Neural progenitor cell (in vitro differentiated cells): ENCODE data around the gene ANO7. TPM values are rescaled to one million over a fixed set of nuclear protein-coding genes. Genes with fewer than 3 reads are reported as not detected.

Source experiments
- DNase-seq: peaks from one replicate; pipeline ENCODE4 v3.0.0-alpha.2; 2016; ENCODE audit warnings: low spot score
- H2AFZ ChIP-seq: fragments of 200-600 bp; sonication (generic); replicated peaks from 2 replicates; pipeline ENCODE4 v1.6.1; 2016; ENCODE audit warnings: antibody characterized with exemption
- H3F3A ChIP-seq: fragments of 200-600 bp; sonication (generic); 2 replicates; pipeline ENCODE4 v1.6.1; 2016; ENCODE audit warnings: antibody characterized with exemption, low read depth
- H3K27ac ChIP-seq: fragments of 200-600 bp; sonication (generic); 2 replicates; pipeline ENCODE4 v1.5.1; 2016; ENCODE audit warnings: mild to moderate bottlenecking
- H3K27me3 ChIP-seq: fragments of 200-600 bp; sonication (generic); 2 replicates; pipeline ENCODE4 v1.6.1; 2016; ENCODE audit warnings: mild to moderate bottlenecking, moderate library complexity
- H3K36me3 ChIP-seq: fragments of 200-600 bp; sonication (generic); 2 replicates; pipeline ENCODE4 v1.5.1; 2016
- H3K4me1 ChIP-seq: fragments of 200-600 bp; sonication (generic); 2 replicates; pipeline ENCODE4 v1.6.1; 2016; ENCODE audit warnings: mixed run types
- H3K4me2 ChIP-seq: fragments of 200-600 bp; sonication (generic); 2 replicates; pipeline ENCODE4 v1.6.1; 2016
- H3K4me3 ChIP-seq: fragments of 200-600 bp; sonication (generic); 2 replicates; pipeline ENCODE4 v1.5.1; 2016
- H3K79me2 ChIP-seq: fragments of 200-600 bp; sonication (generic); 2 replicates; pipeline ENCODE4 v1.6.1; 2016; ENCODE audit warnings: low read depth
- H3K9ac ChIP-seq: fragments of 200-600 bp; sonication (generic); 2 replicates; pipeline ENCODE4 v1.6.1; 2016
- H3K9me3 ChIP-seq: fragments of 200-600 bp; sonication (generic); 2 replicates; pipeline ENCODE4 v1.5.1; 2016; ENCODE audit warnings: low read depth
- H4K20me1 ChIP-seq: fragments of 200-600 bp; sonication (generic); 2 replicates; pipeline ENCODE4 v1.6.1; 2016; ENCODE audit warnings: low read depth
- H3K27ac Mint-ChIP-seq: 3 replicates; pipeline ENCODE4 v1.8.0; 2021; ENCODE audit warnings: mixed read lengths
- H3K27me3 Mint-ChIP-seq: 2 replicates; pipeline ENCODE4 v1.8.0; 2022; ENCODE audit warnings: low read depth, mild to moderate bottlenecking, inconsistent platforms, moderate library complexity, mixed read lengths; ENCODE audit not compliant: insufficient read depth
- H3K36me3 Mint-ChIP-seq: 3 replicates; pipeline ENCODE4 v1.8.0; 2021; ENCODE audit warnings: mixed read lengths
- H3K4me1 Mint-ChIP-seq: 3 replicates; pipeline ENCODE4 v1.8.0; 2021; ENCODE audit warnings: mixed read lengths
- H3K4me3 Mint-ChIP-seq: 3 replicates; pipeline ENCODE4 v1.8.0; 2021; ENCODE audit warnings: mild to moderate bottlenecking, moderate library complexity, mixed read lengths
- H3K9me3 Mint-ChIP-seq: 3 replicates; pipeline ENCODE4 v1.8.0; 2020; ENCODE audit warnings: mixed read lengths
- CTCF ChIP-seq: fragments of 200-600 bp; sonication (generic); IDR thresholded peaks from 2 replicates; pipeline ENCODE4 v1.5.1; 2017; ENCODE audit warnings: antibody characterized with exemption, mild to moderate bottlenecking
- EZH2 ChIP-seq: fragments of 200-600 bp; sonication (generic); IDR thresholded peaks from 2 replicates; pipeline ENCODE4 v1.6.1; 2017; ENCODE audit warnings: antibody characterized with exemption, mild to moderate bottlenecking, moderate library complexity
- EZH2phosphoT487 ChIP-seq: fragments of 200-600 bp; sonication (generic); IDR thresholded peaks from 2 replicates; pipeline ENCODE4 v1.6.1; 2017; ENCODE audit warnings: antibody characterized with exemption
- total RNA-seq: library from RNA; depleted of rRNA; stranded (reverse); fragments of >200 nt; gene quantifications from 2 replicates; pipeline ENCODE4 v1.2.3, GENCODE V29; 2015; ENCODE audit warnings: low replicate concordance

Gene ANO7
- total RNA-seq, 1 donor from 2014 or later = not detected

GRCh38 chr2:241161646-241162281 lies 26.7 kb upstream of the ANO7 start:
- no peaks in the 10 kb centered on the region for H3K4me1 ChIP-seq
- Mint-ChIP-seq H3K4me1 (peaks cover 9% of the 10 kb centered on the region), H3K4me3 (no peak overlapping the region), H3K36me3 (peaks cover 8% of the 10 kb centered on the region), H3K9me3 (no peaks in the 10 kb centered on the region), H3K27ac (no peak overlapping the region), H3K27me3 (no peaks in the 10 kb centered on the region)
- DNase-seq = no peak
- H3F3A ChIP-seq = no peaks in the 10 kb centered on the region
- no peak overlapping the region for H3K4me2 ChIP-seq
- no peaks in the 10 kb centered on the region for H3K36me3 ChIP-seq
- H3K9me3 ChIP-seq = no peaks in the 10 kb centered on the region
- H2AFZ ChIP-seq = no peak overlapping the region
- no peaks in the 10 kb centered on the region for H4K20me1 ChIP-seq
- H3K27me3 ChIP-seq = no peaks in the 10 kb centered on the region
- TF ChIP-seq CTCF = no peak
- TF ChIP-seq EZH2phosphoT487 = no peak
- no peak for TF ChIP-seq EZH2
- H3K4me3 ChIP-seq = no peak overlapping the region
- no peak overlapping the region for H3K9ac ChIP-seq
- H3K27ac ChIP-seq = no peak overlapping the region
- H3K79me2 ChIP-seq = no peaks in the 10 kb centered on the region

- H3K9me3 ChIP-seq = no peaks in the 10 kb centered on the region
- peaks cover 8% of the 10 kb centered on the region for H3K36me3 Mint-ChIP-seq
- H3K9ac ChIP-seq = no peak overlapping the region
- H3K4me1 Mint-ChIP-seq = no peaks in the 10 kb centered on the region
- no peaks in the 10 kb centered on the region for H3K79me2 ChIP-seq
- H3K27ac Mint-ChIP-seq = no peak overlapping the region
- TF ChIP-seq CTCF = no peak
- TF ChIP-seq EZH2 = no peak
- no peak for TF ChIP-seq EZH2phosphoT487
- no peak overlapping the region for H3K4me3 ChIP-seq
- H3K27ac ChIP-seq = no peak overlapping the region
- no peaks in the 10 kb centered on the region for H3F3A ChIP-seq
- no peaks in the 10 kb centered on the region for H3K9me3 Mint-ChIP-seq
- H3K4me1 ChIP-seq = no peaks in the 10 kb centered on the region
- H3K36me3 ChIP-seq = no peaks in the 10 kb centered on the region
- H4K20me1 ChIP-seq = no peaks in the 10 kb centered on the region
- H3K27me3 ChIP-seq = no peaks in the 10 kb centered on the region
- no peak overlapping the region for H3K4me3 Mint-ChIP-seq
- H3K27me3 Mint-ChIP-seq = no peaks in the 10 kb centered on the region
- H3K4me2 ChIP-seq = no peak overlapping the region
- DNase-seq = no peak
- no peak overlapping the region for H2AFZ ChIP-seq
These were observed 24.8 kb upstream of the ANO7 start for GRCh38 chr2:241163601-241164118.

GRCh38 chr2:241168366-241168765 lies 20.1 kb upstream of the ANO7 start:
- no peaks in the 10 kb centered on the region for H3K27me3 ChIP-seq
- Mint-ChIP-seq H3K4me1 (no peaks in the 10 kb centered on the region), H3K27ac (no peak overlapping the region), H3K36me3 (peaks cover 34% of the 10 kb centered on the region), H3K9me3 (no peaks in the 10 kb centered on the region), H3K4me3 (no peak overlapping the region), H3K27me3 (no peaks in the 10 kb centered on the region)
- DNase-seq = no peak
- peaks cover 6% of the 10 kb centered on the region for H3K36me3 ChIP-seq
- H3F3A ChIP-seq = no peaks in the 10 kb centered on the region
- H3K9ac ChIP-seq = no peak overlapping the region
- TF ChIP-seq EZH2phosphoT487 (no peak), CTCF (no peak), EZH2 (no peak)
- no peaks in the 10 kb centered on the region for H3K9me3 ChIP-seq
- H4K20me1 ChIP-seq = no peaks in the 10 kb centered on the region
- no peaks in the 10 kb centered on the region for H3K4me1 ChIP-seq
- no peaks in the 10 kb centered on the region for H3K79me2 ChIP-seq
- no peak overlapping the region for H2AFZ ChIP-seq
- no peak overlapping the region for H3K27ac ChIP-seq
- no peak overlapping the region for H3K4me3 ChIP-seq
- H3K4me2 ChIP-seq = no peak overlapping the region
